Keratinocyte (primary cell): ENCODE data around the gene S100A13.

Experiments
- EZH2 ChIP-seq: IDR thresholded peaks from one replicate; pipeline ENCODE4 v1.6.1; 2012; ENCODE audit warnings: inconsistent platforms, mild to moderate bottlenecking, low read length, moderate library complexity
- TF ChIP-seq, protein P1 (sequence below), 3 experiments: IDR thresholded peaks in 1 of 3; conservative IDR thresholded peaks in 1 of 3; optimal IDR thresholded peaks in 1 of 3; 2 replicates in 2 of 3; 3 replicates in 1 of 3; pipeline versions ENCODE3 to v1.5.1; 2011; ENCODE audit warnings: low read length in 3 of 3, mild to moderate bottlenecking in 3 of 3, moderate library complexity in 2 of 3, control low read depth in 1 of 3, inconsistent platforms in 1 of 3; ENCODE audit not compliant: insufficient read depth in 2 of 3; ENCODE audit errors: extremely low read depth in 1 of 3

DNA sequence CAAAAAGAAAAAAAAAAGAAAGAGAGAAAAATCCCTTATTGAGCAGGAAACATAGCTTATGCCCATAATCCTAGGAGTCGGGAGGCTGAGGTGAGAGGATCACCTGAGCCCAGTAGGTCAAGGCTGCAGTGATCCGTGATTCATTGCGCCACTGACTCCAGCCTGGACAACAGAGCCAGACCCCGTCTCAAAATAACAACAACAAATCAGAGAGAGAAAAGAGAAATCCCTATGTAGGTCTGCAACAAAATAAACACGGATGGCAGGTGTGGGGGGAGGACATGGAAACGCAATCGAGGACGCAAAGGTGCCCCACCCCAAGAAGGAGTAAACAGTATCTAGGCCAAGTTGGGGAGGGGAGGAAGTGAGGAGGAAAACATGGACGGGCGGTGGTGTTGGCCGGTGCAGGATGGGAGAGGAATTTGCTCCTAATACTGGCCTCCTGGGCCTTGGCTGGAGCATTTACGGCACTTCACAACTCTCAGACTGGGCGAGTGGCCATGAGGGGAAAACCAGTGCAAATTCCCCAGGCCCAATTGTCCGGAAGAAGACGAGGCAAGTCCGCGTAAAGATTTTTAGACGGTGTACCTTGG, 6.0 kb upstream of the S100A13 start:
- TF ChIP-seq, protein P1, sequence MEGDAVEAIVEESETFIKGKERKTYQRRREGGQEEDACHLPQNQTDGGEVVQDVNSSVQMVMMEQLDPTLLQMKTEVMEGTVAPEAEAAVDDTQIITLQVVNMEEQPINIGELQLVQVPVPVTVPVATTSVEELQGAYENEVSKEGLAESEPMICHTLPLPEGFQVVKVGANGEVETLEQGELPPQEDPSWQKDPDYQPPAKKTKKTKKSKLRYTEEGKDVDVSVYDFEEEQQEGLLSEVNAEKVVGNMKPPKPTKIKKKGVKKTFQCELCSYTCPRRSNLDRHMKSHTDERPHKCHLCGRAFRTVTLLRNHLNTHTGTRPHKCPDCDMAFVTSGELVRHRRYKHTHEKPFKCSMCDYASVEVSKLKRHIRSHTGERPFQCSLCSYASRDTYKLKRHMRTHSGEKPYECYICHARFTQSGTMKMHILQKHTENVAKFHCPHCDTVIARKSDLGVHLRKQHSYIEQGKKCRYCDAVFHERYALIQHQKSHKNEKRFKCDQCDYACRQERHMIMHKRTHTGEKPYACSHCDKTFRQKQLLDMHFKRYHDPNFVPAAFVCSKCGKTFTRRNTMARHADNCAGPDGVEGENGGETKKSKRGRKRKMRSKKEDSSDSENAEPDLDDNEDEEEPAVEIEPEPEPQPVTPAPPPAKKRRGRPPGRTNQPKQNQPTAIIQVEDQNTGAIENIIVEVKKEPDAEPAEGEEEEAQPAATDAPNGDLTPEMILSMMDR (optimal IDR thresholded peaks at IDR 0.05 in 1 of 3, IDR thresholded peaks at IDR 0.05 in 1 of 3, conservative IDR thresholded peaks at IDR 0.05 in 1 of 3; ENCODE audit: extremely low read depth in 1 of 3, insufficient read depth in 2 of 3, low read length in 3 of 3): no peak
- TF ChIP-seq EZH2: no peak
